ENCODE results near the gene SH3D21. TPM values are rescaled to one million over a fixed set of nuclear protein-coding genes. Genes with fewer than 3 reads are reported as not detected.

Gene SH3D21
- total RNA-seq, 2 experiments from 2014 or later, result 15.2 to 16.7 TPM

- ChIA-PET POLR2A (interaction anchor here (0.6 kb wide), 1 partner anchor 1161 kb away, joined by 4 read pairs; the partner anchor contains the start of gene MEAF6), CTCF (ENCODE audit: unreplicated experiment) (no interaction called here)
- no peaks in the 10 kb centered on the region for H3K79me2 ChIP-seq (ENCODE audit: insufficient read depth, low read depth, low read length)
- peaks cover 19% of the 10 kb centered on the region for H3K4me1 ChIP-seq (ENCODE audit: insufficient read depth, low read length, poor library complexity, severe bottlenecking)
- TF ChIP-seq CTCF (conservative IDR thresholded peaks at IDR 0.05; ENCODE audit: low read length) (no peak), EZH2phosphoT487 (IDR thresholded peaks at IDR 0.05; ENCODE audit: borderline replicate concordance, low read depth, low read length) (no peak)
- H2AFZ ChIP-seq (ENCODE audit: low read length), result no peak overlapping the region
- H3K4me3 ChIP-seq (ENCODE audit: low read depth, low read length, poor library complexity, severe bottlenecking), result no peak overlapping the region
- no peak overlapping the region for H3K4me2 ChIP-seq (ENCODE audit: low read length)
- H3K27ac ChIP-seq (ENCODE audit: low read depth, low read length, poor library complexity, severe bottlenecking), result no peak overlapping the region
- peaks cover 79% of the 10 kb centered on the region for H3K36me3 ChIP-seq (ENCODE audit: insufficient read depth, low read length)
- DNase-seq (ENCODE audit: low spot score), result no peak
- BruUV-seq (replicated peaks), result no TSS peak
- intact Hi-C loops (cut with micrococcal nuclease; ENCODE audit: unreplicated experiment), result no loop called here
- no peaks in the 10 kb centered on the region for H4K20me1 ChIP-seq (ENCODE audit: insufficient read depth, low read length)
- H3K9me3 ChIP-seq (ENCODE audit: low read length), result no peaks in the 10 kb centered on the region
- H3K9me2 ChIP-seq (ENCODE audit: insufficient read depth, low read length), result no peaks in the 10 kb centered on the region
Observed at GRCh38 chr1:36352910-36353878, 47.0 kb downstream of the SH3D21 start.

- CTCF ChIA-PET (ENCODE audit: unreplicated experiment), result no interaction called here
- H3K27ac ChIP-seq (ENCODE audit: low read depth, low read length, poor library complexity, severe bottlenecking), result no peak overlapping the region
- no peak for DNase-seq (ENCODE audit: low spot score)
- peaks cover 83% of the 10 kb centered on the region for H3K36me3 ChIP-seq (ENCODE audit: insufficient read depth, low read length)
- H3K9me2 ChIP-seq (ENCODE audit: insufficient read depth, low read length), result no peaks in the 10 kb centered on the region
- peaks cover 9% of the 10 kb centered on the region for H3K4me1 ChIP-seq (ENCODE audit: insufficient read depth, low read length, poor library complexity, severe bottlenecking)
- H4K20me1 ChIP-seq (ENCODE audit: insufficient read depth, low read length), result no peaks in the 10 kb centered on the region
- no peaks in the 10 kb centered on the region for H3K9me3 ChIP-seq (ENCODE audit: low read length)
- H3K4me2 ChIP-seq (ENCODE audit: low read length), result no peak overlapping the region
- TF ChIP-seq EZH2phosphoT487 (IDR thresholded peaks at IDR 0.05; ENCODE audit: borderline replicate concordance, low read depth, low read length) (no peak), CTCF (conservative IDR thresholded peaks at IDR 0.05; ENCODE audit: low read length) (no peak)
- H3K79me2 ChIP-seq (ENCODE audit: insufficient read depth, low read depth, low read length), result no peaks in the 10 kb centered on the region
- BruUV-seq (replicated peaks), result no TSS peak
- H2AFZ ChIP-seq (ENCODE audit: low read length), result no peak overlapping the region
- intact Hi-C loops (cut with micrococcal nuclease; ENCODE audit: unreplicated experiment), result no loop called here
- POLR2A ChIA-PET, result no interaction called here
- H3K4me3 ChIP-seq (ENCODE audit: low read depth, low read length, poor library complexity, severe bottlenecking), result no peak overlapping the region
Observed at GRCh38 chr1:36354486-36354885, 48.3 kb downstream of the SH3D21 start.

- no peak for DNase-seq (ENCODE audit: low spot score)
- no peak overlapping the region for H3K4me3 ChIP-seq (ENCODE audit: low read depth, low read length, poor library complexity, severe bottlenecking)
- ChIA-PET POLR2A (no interaction called here), CTCF (ENCODE audit: unreplicated experiment) (no interaction called here)
- intact Hi-C loops (cut with micrococcal nuclease; ENCODE audit: unreplicated experiment), result no loop called here
- no peak overlapping the region for H2AFZ ChIP-seq (ENCODE audit: low read length)
- H3K27ac ChIP-seq (ENCODE audit: low read depth, low read length, poor library complexity, severe bottlenecking), result no peak overlapping the region
- H3K4me2 ChIP-seq (ENCODE audit: low read length), result no peak overlapping the region
- no peaks in the 10 kb centered on the region for H3K4me1 ChIP-seq (ENCODE audit: insufficient read depth, low read length, poor library complexity, severe bottlenecking)
- no TSS peak for BruUV-seq (replicated peaks)
- TF ChIP-seq EZH2phosphoT487 (IDR thresholded peaks at IDR 0.05; ENCODE audit: borderline replicate concordance, low read depth, low read length) (no peak), CTCF (conservative IDR thresholded peaks at IDR 0.05; ENCODE audit: low read length) (no peak)
- no peaks in the 10 kb centered on the region for H3K9me2 ChIP-seq (ENCODE audit: insufficient read depth, low read length)
- no peaks in the 10 kb centered on the region for H4K20me1 ChIP-seq (ENCODE audit: insufficient read depth, low read length)
- H3K36me3 ChIP-seq (ENCODE audit: insufficient read depth, low read length), result peaks cover 85% of the 10 kb centered on the region
- no peaks in the 10 kb centered on the region for H3K9me3 ChIP-seq (ENCODE audit: low read length)
- H3K79me2 ChIP-seq (ENCODE audit: insufficient read depth, low read depth, low read length), result no peaks in the 10 kb centered on the region
Observed at GRCh38 chr1:36355811-36356210, 49.6 kb downstream of the SH3D21 start.
